IMR-90 (cell line): Measurements from ENCODE around the gene SRP9. TPM values are rescaled to one million over a fixed set of nuclear protein-coding genes. Genes with fewer than 3 reads are reported as not detected.

Experiments used
- ATAC-seq: fragments of 200-7000 bp; cut with Tn5 transposase; 2 replicates; pipeline ENCODE4 v1.9.1; 2020; ENCODE audit warnings: low read depth, mild to moderate bottlenecking, moderate library complexity
- BruUV-seq: library from RNA; stranded (reverse); fragments of 400-500 nt; replicated peaks from 2 replicates; lab custom pipeline; 2021; lab: Mats Ljungman, UMichigan
- CTCF ChIA-PET: fragments of 300-600 bp; formaldehyde crosslinking; extraction: SDS; loops from one replicate; lab custom pipeline; 2021; ENCODE audit warnings: antibody characterized with exemption; lab: Yijun Ruan, JAX
- POLR2A ChIA-PET: fragments of 300-600 bp; sonication (Branson Sonifier 250); formaldehyde crosslinking; loops from one replicate; lab custom pipeline; 2022; ENCODE audit warnings: antibody characterized with exemption; ENCODE audit not compliant: unreplicated experiment; lab: Charles Lee
- DNase-seq: peaks from one replicate; pipeline ENCODE4 v3.0.0; 2013
- H2AFZ ChIP-seq: replicated peaks from 2 replicates; pipeline ENCODE3; 2013; ENCODE audit warnings: low read length, mild to moderate bottlenecking; ENCODE audit not compliant: poor library complexity
- H2AK5ac ChIP-seq: 2 replicates; pipeline ENCODE4 v1.6.1; 2013; ENCODE audit warnings: low read depth, low read length, inconsistent platforms
- H2AK9ac ChIP-seq: replicated peaks from 2 replicates; pipeline ENCODE3; 2013; ENCODE audit warnings: mild to moderate bottlenecking, low read depth, low read length, moderate library complexity; ENCODE audit not compliant: poor library complexity
- H2BK120ac ChIP-seq: 2 replicates; pipeline ENCODE4 v1.6.1; 2013; ENCODE audit warnings: low read depth, low read length, inconsistent platforms
- H2BK15ac ChIP-seq: 3 replicates; pipeline ENCODE4 v1.6.1; 2013; ENCODE audit warnings: low read depth, low read length, inconsistent platforms
- H2BK20ac ChIP-seq: 2 replicates; pipeline ENCODE4 v1.6.1; 2013; ENCODE audit warnings: low read depth, mild to moderate bottlenecking, inconsistent platforms, low read length, moderate library complexity
- H2BK5ac ChIP-seq: 2 replicates; pipeline ENCODE4 v1.6.1; 2013; ENCODE audit warnings: mild to moderate bottlenecking, low read depth, low read length, inconsistent platforms; ENCODE audit not compliant: poor library complexity, severe bottlenecking
- H3K14ac ChIP-seq: replicated peaks from 2 replicates; pipeline ENCODE4 v1.6.1; 2013; ENCODE audit warnings: low read depth, low read length, inconsistent platforms
- H3K18ac ChIP-seq: 2 replicates; pipeline ENCODE4 v1.6.1; 2013; ENCODE audit warnings: low read depth, low read length, control low read depth
- H3K23ac ChIP-seq: 2 replicates; pipeline ENCODE4 v1.6.1; 2013; ENCODE audit warnings: low read depth, low read length, inconsistent platforms
- H3K27ac ChIP-seq: 2 replicates; pipeline ENCODE4 v1.5.1; 2013; ENCODE audit warnings: mild to moderate bottlenecking, control low read depth, low read length; ENCODE audit not compliant: insufficient read depth
- H3K27me3 ChIP-seq: 2 replicates; pipeline ENCODE4 v1.6.1; 2013; ENCODE audit warnings: low read length; ENCODE audit not compliant: control insufficient read depth, insufficient read depth
- H3K36me3 ChIP-seq: 2 replicates; pipeline ENCODE4 v1.6.1; 2013; ENCODE audit warnings: low read length, mixed read lengths; ENCODE audit not compliant: control insufficient read depth, insufficient read depth
- H3K4ac ChIP-seq: 2 replicates; pipeline ENCODE4 v1.6.1; 2013; ENCODE audit warnings: low read depth, low read length, inconsistent platforms
- H3K4me1 ChIP-seq: 2 replicates; pipeline ENCODE4 v1.6.1; 2013; ENCODE audit warnings: low read length, mixed read lengths; ENCODE audit not compliant: control insufficient read depth, insufficient read depth
- H3K4me2 ChIP-seq: 2 replicates; pipeline ENCODE4 v1.6.1; 2013; ENCODE audit warnings: low read depth, mild to moderate bottlenecking, control low read depth, low read length, moderate library complexity
- H3K4me3 ChIP-seq: 2 replicates; pipeline ENCODE4 v1.5.1; 2013; ENCODE audit warnings: low read depth, mild to moderate bottlenecking, control low read depth, low read length, moderate library complexity; ENCODE audit not compliant: insufficient read depth
- H3K56ac ChIP-seq: 2 replicates; pipeline ENCODE4 v1.6.1; 2013; ENCODE audit warnings: low read length, inconsistent platforms; ENCODE audit not compliant: insufficient read depth; ENCODE audit errors: extremely low read depth
- H3K79me1 ChIP-seq, 2 experiments: 2 replicates each; pipeline ENCODE4 v1.6.1; 2013; ENCODE audit warnings: low read length in 2 of 2, inconsistent platforms in 1 of 2, low read depth in 1 of 2
- H3K9ac ChIP-seq: 2 replicates; pipeline ENCODE4 v1.6.1; 2013; ENCODE audit warnings: low read depth, low read length, control low read depth
- H3K9me1 ChIP-seq: 2 replicates; pipeline ENCODE4 v1.6.1; 2013; ENCODE audit warnings: low read length, inconsistent platforms; ENCODE audit not compliant: insufficient read depth
- H3K9me3 ChIP-seq: 2 replicates; pipeline ENCODE4 v1.6.1; 2013; ENCODE audit warnings: low read length; ENCODE audit not compliant: control insufficient read depth, insufficient read depth
- H4K20me1 ChIP-seq: 2 replicates; pipeline ENCODE4 v1.6.1; 2013; ENCODE audit warnings: low read length, inconsistent platforms; ENCODE audit not compliant: insufficient read depth
- H4K5ac ChIP-seq: 2 replicates; pipeline ENCODE4 v1.6.1; 2013; ENCODE audit warnings: mild to moderate bottlenecking, low read depth, low read length, control low read depth
- H4K8ac ChIP-seq, 2 experiments: 2 replicates each; pipeline ENCODE4 v1.6.1; 2013; ENCODE audit warnings: low read depth in 2 of 2, low read length in 2 of 2, control low read depth in 1 of 2, inconsistent platforms in 1 of 2
- H4K91ac ChIP-seq: 2 replicates; pipeline ENCODE4 v1.6.1; 2013; ENCODE audit warnings: low read depth, low read length, inconsistent platforms; ENCODE audit not compliant: insufficient read depth
- BHLHE40 ChIP-seq: fragments of 150-350 bp; IDR thresholded peaks from 2 replicates; pipeline ENCODE4 v1.6.1; 2016; ENCODE audit warnings: mild to moderate bottlenecking, low read depth, low read length
- CEBPB ChIP-seq: IDR thresholded peaks from 2 replicates; pipeline ENCODE4 v1.6.1; 2012; ENCODE audit warnings: low read depth, low read length, improper control_type of control experiment
- CHD1 ChIP-seq: IDR thresholded peaks from 2 replicates; pipeline ENCODE4 v1.6.1; 2012; ENCODE audit warnings: low read depth, low read length, improper control_type of control experiment
- CTCF ChIP-seq: conservative IDR thresholded peaks from 2 replicates; pipeline ENCODE4 v1.5.1; 2012; ENCODE audit warnings: mild to moderate bottlenecking, low read depth, low read length, improper control_type of control experiment
- ELK1 ChIP-seq: fragments of 150-350 bp; IDR thresholded peaks from 2 replicates; pipeline ENCODE4 v1.6.1; 2016; ENCODE audit warnings: low read depth, mild to moderate bottlenecking, low read length, moderate library complexity, borderline replicate concordance
- FOS ChIP-seq: fragments of 150-350 bp; IDR thresholded peaks from 2 replicates; pipeline ENCODE4 v1.6.1; 2016; ENCODE audit warnings: low read depth, low read length
- MAFK ChIP-seq: IDR thresholded peaks from 2 replicates; pipeline ENCODE4 v1.6.1; 2012; ENCODE audit warnings: low read depth, low read length, improper control_type of control experiment
- MAZ ChIP-seq: IDR thresholded peaks from 2 replicates; pipeline ENCODE4 v1.6.1; 2012; ENCODE audit warnings: low read depth, mild to moderate bottlenecking, low read length, improper control_type of control experiment, moderate library complexity, borderline replicate concordance
- MXI1 ChIP-seq: IDR thresholded peaks from 2 replicates; pipeline ENCODE4 v1.6.1; 2012; ENCODE audit warnings: low read depth, mild to moderate bottlenecking, low read length, moderate library complexity, borderline replicate concordance
- NFE2L2 ChIP-seq: fragments of 150-350 bp; IDR thresholded peaks from 2 replicates; pipeline ENCODE4 v1.6.1; 2016; ENCODE audit warnings: low read depth, mild to moderate bottlenecking, low read length
- POLR2A ChIP-seq: IDR thresholded peaks from 2 replicates; pipeline ENCODE4 v1.6.1; 2012; ENCODE audit warnings: mild to moderate bottlenecking, low read depth, low read length
- RAD21 ChIP-seq: IDR thresholded peaks from 2 replicates; pipeline ENCODE4 v1.6.1; 2012; ENCODE audit warnings: low read length, improper control_type of control experiment
- RCOR1 ChIP-seq: IDR thresholded peaks from 2 replicates; pipeline ENCODE4 v1.6.1; 2012; ENCODE audit warnings: mild to moderate bottlenecking, low read length, improper control_type of control experiment; ENCODE audit not compliant: insufficient replicate concordance
- RFX5 ChIP-seq: IDR thresholded peaks from 2 replicates; pipeline ENCODE4 v1.8.0; 2012; ENCODE audit warnings: low read depth, mild to moderate bottlenecking, low read length, moderate library complexity
- SMC3 ChIP-seq: fragments of 150-350 bp; IDR thresholded peaks from 2 replicates; pipeline ENCODE4 v1.6.1; 2016; ENCODE audit warnings: low read depth, mild to moderate bottlenecking, antibody characterized with exemption, low read length, moderate library complexity
- WGBS, 2 experiments: methylation state at CpG; one replicate each; pipeline versions ENCODE4 v1.1.5 to v1.1.7; 2013; ENCODE audit warnings: missing lambda C conversion rate in 2 of 2; ENCODE audit not compliant: insufficient read length in 1 of 2; ENCODE audit errors: extremely low coverage in 2 of 2; 5-methylcytosine and 5-hydroxymethylcytosine counted together
- dilution Hi-C: fragments of 300-500 bp; cut with HindIII; formaldehyde crosslinking; loops from one replicate; pipeline ENCODE4 v1.14.3; 2018; ENCODE audit warnings: low sequenced_read_pairs; ENCODE audit not compliant: unreplicated experiment
- in situ Hi-C: fragments of 300-500 bp; cut with MboI; formaldehyde crosslinking; loops from 3 replicates; pipeline ENCODE4 v1.14.3; 2019; ENCODE audit warnings: low sequenced_read_pairs, inconsistent platforms, mixed read lengths
- intact Hi-C: fragments of 100-400 bp; cut with micrococcal nuclease; formaldehyde crosslinking; loops from 2 replicates; pipeline ENCODE4 v1.10.0; 2022
- polyA plus RNA-seq, 3 experiments: library from polyadenylated mRNA; depleted of rRNA; stranded (reverse); fragments of >200 nt; gene quantifications; 2 replicates each; pipeline ENCODE4 v1.2.3, GENCODE V29; 2012; ENCODE audit warnings: low replicate concordance in 1 of 3
- total RNA-seq: library from RNA; depleted of rRNA; stranded (reverse); fragments of >200 nt; gene quantifications from 2 replicates; pipeline ENCODE4 v1.2.3, GENCODE V29; 2012
- TF ChIP-seq, protein P1 (sequence below): fragments of 150-350 bp; IDR thresholded peaks from 2 replicates; pipeline ENCODE4 v1.6.1; 2017; ENCODE audit warnings: mild to moderate bottlenecking, antibody characterized with exemption, low read length, low read depth

SRP9 gene
- total and polyA plus RNA-seq, 2 of the 4 experiments (the other 2 are of a cell fraction), result 230 to 295 TPM

GRCh38 chr1:225744745-225745144 is 32.9 kb upstream of the SRP9 start:
- dilution Hi-C loops, result no loop called here
- H2BK20ac ChIP-seq, result no peak overlapping the region
- H2AK9ac ChIP-seq, result peak overlapping the region; percentile 11
- ATAC-seq (no peak), DNase-seq (no peak)
- H3K9ac ChIP-seq, result no peak overlapping the region
- no peak overlapping the region for H4K8ac ChIP-seq
- no peaks in the 10 kb centered on the region; the same call in 1 of the 2 replicates for H3K4me1 ChIP-seq
- no peak overlapping the region for H3K14ac ChIP-seq
- H3K18ac ChIP-seq, result no peak overlapping the region
- H2AK5ac ChIP-seq, result peak overlapping the region; percentile 64
- no peaks in the 10 kb centered on the region for H3K9me1 ChIP-seq
- H3K4ac ChIP-seq, result no peak overlapping the region; the same call in 1 of the 2 replicates
- no peak overlapping the region for H4K91ac ChIP-seq
- no peak overlapping the region for H3K4me3 ChIP-seq
- no TSS peak for BruUV-seq
- no peak overlapping the region for H2AFZ ChIP-seq
- H3K27me3 ChIP-seq, result no peaks in the 10 kb centered on the region
- no peaks in the 10 kb centered on the region for H3K79me1 ChIP-seq
- no peaks in the 10 kb centered on the region for H3K9me3 ChIP-seq
- in situ Hi-C loops, result loop anchor here (5.0 kb wide), 1 partner anchor 52 kb away; no protein-coding TSS in a partner anchor
- WGBS, 2 experiments, result 100% methylated on average over 1 of the region's 2 CpGs; no CpG with 5 or more reads in 1 of the 2 experiments
- H3K4me2 ChIP-seq, result no peak overlapping the region
- intact Hi-C loops, result no loop called here
- TF ChIP-seq ELK1 (no peak), CTCF (no peak), NFE2L2 (no peak), RAD21 (no peak), RFX5 (no peak), MAZ (no peak), CHD1 (no peak), MXI1 (no peak), BHLHE40 (no peak), FOS (no peak), POLR2A (no peak), SMC3 (no peak), CEBPB (no peak), MAFK (no peak), RCOR1 (no peak)
- TF ChIP-seq, protein P1, sequence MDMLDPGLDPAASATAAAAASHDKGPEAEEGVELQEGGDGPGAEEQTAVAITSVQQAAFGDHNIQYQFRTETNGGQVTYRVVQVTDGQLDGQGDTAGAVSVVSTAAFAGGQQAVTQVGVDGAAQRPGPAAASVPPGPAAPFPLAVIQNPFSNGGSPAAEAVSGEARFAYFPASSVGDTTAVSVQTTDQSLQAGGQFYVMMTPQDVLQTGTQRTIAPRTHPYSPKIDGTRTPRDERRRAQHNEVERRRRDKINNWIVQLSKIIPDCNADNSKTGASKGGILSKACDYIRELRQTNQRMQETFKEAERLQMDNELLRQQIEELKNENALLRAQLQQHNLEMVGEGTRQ, result no peak
- no peaks in the 10 kb centered on the region for H4K20me1 ChIP-seq
- H4K5ac ChIP-seq, result no peak overlapping the region
- ChIA-PET POLR2A (interaction anchor here (0.6 kb wide), 1 partner anchor 113 kb away, joined by 6 read pairs; no protein-coding TSS in a partner anchor), CTCF (no interaction called here)
- no peak overlapping the region for H3K23ac ChIP-seq
- no peak overlapping the region for H2BK120ac ChIP-seq
- no peak overlapping the region for H3K56ac ChIP-seq
- H2BK5ac ChIP-seq, result no peak overlapping the region
- H3K27ac ChIP-seq, result no peak overlapping the region
- peak overlapping the region; percentile 53; the same call in 1 of the 3 replicates for H2BK15ac ChIP-seq
- no peaks in the 10 kb centered on the region for H3K36me3 ChIP-seq
